IMR-90 (cell line): ENCODE results near the gene PRRX1. TPM values are rescaled to one million over a fixed set of nuclear protein-coding genes. Genes with fewer than 3 reads are reported as not detected.
A peak's percentile ranks its signal among the peaks of the same experiment; 100 is the strongest.

Experiments
- ATAC-seq: fragments of 200-7000 bp; cut with Tn5 transposase; 2 replicates; pipeline ENCODE4 v1.9.1; 2020; ENCODE audit warnings: low read depth, mild to moderate bottlenecking, moderate library complexity
- BruUV-seq: library from RNA; stranded (reverse); fragments of 400-500 nt; replicated peaks from 2 replicates; lab custom pipeline; 2021; lab: Mats Ljungman, UMichigan
- CTCF ChIA-PET: fragments of 300-600 bp; formaldehyde crosslinking; extraction: SDS; loops from one replicate; lab custom pipeline; 2021; ENCODE audit warnings: antibody characterized with exemption; lab: Yijun Ruan, JAX
- POLR2A ChIA-PET: fragments of 300-600 bp; sonication (Branson Sonifier 250); formaldehyde crosslinking; loops from one replicate; lab custom pipeline; 2022; ENCODE audit warnings: antibody characterized with exemption; ENCODE audit not compliant: unreplicated experiment; lab: Charles Lee
- DNase-seq: peaks from one replicate; pipeline ENCODE4 v3.0.0; 2013
- H2AFZ ChIP-seq: replicated peaks from 2 replicates; pipeline ENCODE3; 2013; ENCODE audit warnings: low read length, mild to moderate bottlenecking; ENCODE audit not compliant: poor library complexity
- H2AK5ac ChIP-seq: 2 replicates; pipeline ENCODE4 v1.6.1; 2013; ENCODE audit warnings: low read depth, low read length, inconsistent platforms
- H2AK9ac ChIP-seq: replicated peaks from 2 replicates; pipeline ENCODE3; 2013; ENCODE audit warnings: mild to moderate bottlenecking, low read depth, low read length, moderate library complexity; ENCODE audit not compliant: poor library complexity
- H2BK120ac ChIP-seq: 2 replicates; pipeline ENCODE4 v1.6.1; 2013; ENCODE audit warnings: low read depth, low read length, inconsistent platforms
- H2BK15ac ChIP-seq: 3 replicates; pipeline ENCODE4 v1.6.1; 2013; ENCODE audit warnings: low read depth, low read length, inconsistent platforms
- H2BK20ac ChIP-seq: 2 replicates; pipeline ENCODE4 v1.6.1; 2013; ENCODE audit warnings: low read depth, mild to moderate bottlenecking, inconsistent platforms, low read length, moderate library complexity
- H2BK5ac ChIP-seq: 2 replicates; pipeline ENCODE4 v1.6.1; 2013; ENCODE audit warnings: mild to moderate bottlenecking, low read depth, low read length, inconsistent platforms; ENCODE audit not compliant: poor library complexity, severe bottlenecking
- H3K14ac ChIP-seq: replicated peaks from 2 replicates; pipeline ENCODE4 v1.6.1; 2013; ENCODE audit warnings: low read depth, low read length, inconsistent platforms
- H3K18ac ChIP-seq: 2 replicates; pipeline ENCODE4 v1.6.1; 2013; ENCODE audit warnings: low read depth, low read length, control low read depth
- H3K23ac ChIP-seq: 2 replicates; pipeline ENCODE4 v1.6.1; 2013; ENCODE audit warnings: low read depth, low read length, inconsistent platforms
- H3K27ac ChIP-seq: 2 replicates; pipeline ENCODE4 v1.5.1; 2013; ENCODE audit warnings: mild to moderate bottlenecking, control low read depth, low read length; ENCODE audit not compliant: insufficient read depth
- H3K27me3 ChIP-seq: 2 replicates; pipeline ENCODE4 v1.6.1; 2013; ENCODE audit warnings: low read length; ENCODE audit not compliant: control insufficient read depth, insufficient read depth
- H3K36me3 ChIP-seq: 2 replicates; pipeline ENCODE4 v1.6.1; 2013; ENCODE audit warnings: low read length, mixed read lengths; ENCODE audit not compliant: control insufficient read depth, insufficient read depth
- H3K4ac ChIP-seq: 2 replicates; pipeline ENCODE4 v1.6.1; 2013; ENCODE audit warnings: low read depth, low read length, inconsistent platforms
- H3K4me1 ChIP-seq: 2 replicates; pipeline ENCODE4 v1.6.1; 2013; ENCODE audit warnings: low read length, mixed read lengths; ENCODE audit not compliant: control insufficient read depth, insufficient read depth
- H3K4me2 ChIP-seq: 2 replicates; pipeline ENCODE4 v1.6.1; 2013; ENCODE audit warnings: low read depth, mild to moderate bottlenecking, control low read depth, low read length, moderate library complexity
- H3K4me3 ChIP-seq: 2 replicates; pipeline ENCODE4 v1.5.1; 2013; ENCODE audit warnings: low read depth, mild to moderate bottlenecking, control low read depth, low read length, moderate library complexity; ENCODE audit not compliant: insufficient read depth
- H3K56ac ChIP-seq: 2 replicates; pipeline ENCODE4 v1.6.1; 2013; ENCODE audit warnings: low read length, inconsistent platforms; ENCODE audit not compliant: insufficient read depth; ENCODE audit errors: extremely low read depth
- H3K79me1 ChIP-seq, 2 experiments: 2 replicates each; pipeline ENCODE4 v1.6.1; 2013; ENCODE audit warnings: low read length in 2 of 2, inconsistent platforms in 1 of 2, low read depth in 1 of 2
- H3K9ac ChIP-seq: 2 replicates; pipeline ENCODE4 v1.6.1; 2013; ENCODE audit warnings: low read depth, low read length, control low read depth
- H3K9me1 ChIP-seq: 2 replicates; pipeline ENCODE4 v1.6.1; 2013; ENCODE audit warnings: low read length, inconsistent platforms; ENCODE audit not compliant: insufficient read depth
- H3K9me3 ChIP-seq: 2 replicates; pipeline ENCODE4 v1.6.1; 2013; ENCODE audit warnings: low read length; ENCODE audit not compliant: control insufficient read depth, insufficient read depth
- H4K20me1 ChIP-seq: 2 replicates; pipeline ENCODE4 v1.6.1; 2013; ENCODE audit warnings: low read length, inconsistent platforms; ENCODE audit not compliant: insufficient read depth
- H4K5ac ChIP-seq: 2 replicates; pipeline ENCODE4 v1.6.1; 2013; ENCODE audit warnings: mild to moderate bottlenecking, low read depth, low read length, control low read depth
- H4K8ac ChIP-seq, 2 experiments: 2 replicates each; pipeline ENCODE4 v1.6.1; 2013; ENCODE audit warnings: low read depth in 2 of 2, low read length in 2 of 2, control low read depth in 1 of 2, inconsistent platforms in 1 of 2
- H4K91ac ChIP-seq: 2 replicates; pipeline ENCODE4 v1.6.1; 2013; ENCODE audit warnings: low read depth, low read length, inconsistent platforms; ENCODE audit not compliant: insufficient read depth
- BHLHE40 ChIP-seq: fragments of 150-350 bp; IDR thresholded peaks from 2 replicates; pipeline ENCODE4 v1.6.1; 2016; ENCODE audit warnings: mild to moderate bottlenecking, low read depth, low read length
- CHD1 ChIP-seq: IDR thresholded peaks from 2 replicates; pipeline ENCODE4 v1.6.1; 2012; ENCODE audit warnings: low read depth, low read length, improper control_type of control experiment
- CTCF ChIP-seq: conservative IDR thresholded peaks from 2 replicates; pipeline ENCODE4 v1.5.1; 2012; ENCODE audit warnings: mild to moderate bottlenecking, low read depth, low read length, improper control_type of control experiment
- FOS ChIP-seq: fragments of 150-350 bp; IDR thresholded peaks from 2 replicates; pipeline ENCODE4 v1.6.1; 2016; ENCODE audit warnings: low read depth, low read length
- MAZ ChIP-seq: IDR thresholded peaks from 2 replicates; pipeline ENCODE4 v1.6.1; 2012; ENCODE audit warnings: low read depth, mild to moderate bottlenecking, low read length, improper control_type of control experiment, moderate library complexity, borderline replicate concordance
- MXI1 ChIP-seq: IDR thresholded peaks from 2 replicates; pipeline ENCODE4 v1.6.1; 2012; ENCODE audit warnings: low read depth, mild to moderate bottlenecking, low read length, moderate library complexity, borderline replicate concordance
- NFE2L2 ChIP-seq: fragments of 150-350 bp; IDR thresholded peaks from 2 replicates; pipeline ENCODE4 v1.6.1; 2016; ENCODE audit warnings: low read depth, mild to moderate bottlenecking, low read length
- POLR2A ChIP-seq: IDR thresholded peaks from 2 replicates; pipeline ENCODE4 v1.6.1; 2012; ENCODE audit warnings: mild to moderate bottlenecking, low read depth, low read length
- USF2 ChIP-seq: fragments of 150-350 bp; IDR thresholded peaks from 2 replicates; pipeline ENCODE4 v1.6.1; 2017; ENCODE audit warnings: mild to moderate bottlenecking, antibody characterized with exemption, low read length, low read depth
- dilution Hi-C: fragments of 300-500 bp; cut with HindIII; formaldehyde crosslinking; loops from one replicate; pipeline ENCODE4 v1.14.3; 2018; ENCODE audit warnings: low sequenced_read_pairs; ENCODE audit not compliant: unreplicated experiment
- in situ Hi-C: fragments of 300-500 bp; cut with MboI; formaldehyde crosslinking; loops from 3 replicates; pipeline ENCODE4 v1.14.3; 2019; ENCODE audit warnings: low sequenced_read_pairs, inconsistent platforms, mixed read lengths
- intact Hi-C: fragments of 100-400 bp; cut with micrococcal nuclease; formaldehyde crosslinking; loops from 2 replicates; pipeline ENCODE4 v1.10.0; 2022
- polyA plus RNA-seq, 3 experiments: library from polyadenylated mRNA; depleted of rRNA; stranded (reverse); fragments of >200 nt; gene quantifications; 2 replicates each; pipeline ENCODE4 v1.2.3, GENCODE V29; 2012; ENCODE audit warnings: low replicate concordance in 1 of 3
- total RNA-seq: library from RNA; depleted of rRNA; stranded (reverse); fragments of >200 nt; gene quantifications from 2 replicates; pipeline ENCODE4 v1.2.3, GENCODE V29; 2012
- TF ChIP-seq, protein P1 (sequence below): fragments of 150-350 bp; IDR thresholded peaks from 2 replicates; pipeline ENCODE4 v1.6.1; 2016; ENCODE audit warnings: low read depth, mild to moderate bottlenecking, low read length, moderate library complexity, borderline replicate concordance

Gene PRRX1
- total and polyA plus RNA-seq, 2 of the 4 experiments (the other 2 are of a cell fraction): 50.0 to 65.4 TPM

DNA sequence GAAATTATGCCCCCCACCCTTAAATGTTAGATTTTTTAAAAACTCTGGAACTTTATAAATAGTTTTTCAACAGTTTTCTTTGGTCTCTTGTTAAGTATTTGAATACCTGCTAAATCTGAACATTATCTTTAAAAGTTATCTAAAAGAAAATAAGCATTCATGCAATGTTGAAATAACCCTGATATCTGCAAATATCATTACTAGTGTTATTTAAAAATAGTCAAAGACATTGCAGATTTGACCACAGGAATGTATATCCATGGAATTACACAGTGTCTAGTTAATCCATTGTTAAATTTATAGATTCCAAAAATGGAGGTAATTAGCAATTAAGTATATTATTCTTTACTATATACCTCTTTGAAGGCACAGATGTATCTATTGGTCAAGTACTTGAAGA, 42.0 kb downstream of the PRRX1 start:
- no peak overlapping the region for H3K9ac ChIP-seq
- H3K9me1 ChIP-seq: 0 out of 2 replicates have a peak, but pooled peaks cover 4% of the 10 kb centered on the region
- H3K56ac ChIP-seq: no peak overlapping the region
- ATAC-seq (no peak), DNase-seq (peak; percentile 26)
- no peak overlapping the region; a peak in 1 of 4 replicates for H4K8ac ChIP-seq
- no peaks in the 10 kb centered on the region for H3K27me3 ChIP-seq
- no peaks in the 10 kb centered on the region for H4K20me1 ChIP-seq
- peaks cover 33 to 48% of the 10 kb centered on the region in 2 experiments for H3K79me1 ChIP-seq
- H4K91ac ChIP-seq: no peak overlapping the region
- 0 out of 2 replicates have a peak overlapping the region, but pooled peaks have one; percentile 44 for H2BK20ac ChIP-seq
- H3K4me3 ChIP-seq: no peak overlapping the region
- H3K23ac ChIP-seq: no peak overlapping the region
- ChIA-PET CTCF (no interaction called here), POLR2A (no interaction called here)
- H3K4me1 ChIP-seq: peaks cover 8% of the 10 kb centered on the region
- H2BK120ac ChIP-seq: peak overlapping the region; percentile 46; the same call in 1 of the 2 replicates
- no peak overlapping the region for H2BK15ac ChIP-seq
- H2AFZ ChIP-seq: no peak overlapping the region
- H3K4me2 ChIP-seq: no peak overlapping the region; the same call in 1 of the 2 replicates
- intact Hi-C loops: no loop called here
- peak overlapping the region; percentile 49; the same call in 1 of the 2 replicates for H2AK5ac ChIP-seq
- dilution Hi-C loops: no loop called here
- peaks cover 1% of the 10 kb centered on the region for H3K36me3 ChIP-seq
- in situ Hi-C loops: loop anchor here (25.0 kb wide), 1 partner anchor 1594 kb away; the partner anchor contains the start of gene ATP1B1
- H3K14ac ChIP-seq: no peak overlapping the region
- H4K5ac ChIP-seq: no peak overlapping the region
- peak overlapping the region; percentile 2; the same call in 1 of the 2 replicates for H3K18ac ChIP-seq
- no TSS peak for BruUV-seq
- H2BK5ac ChIP-seq: peak overlapping the region; percentile 96
- H3K27ac ChIP-seq: no peak overlapping the region
- H3K9me3 ChIP-seq: no peaks in the 10 kb centered on the region
- H3K4ac ChIP-seq: no peak overlapping the region; the same call in 1 of the 2 replicates
- TF ChIP-seq MAZ (no peak), MXI1 (no peak), FOS (no peak), CTCF (no peak), BHLHE40 (no peak), POLR2A (no peak), CHD1 (no peak), USF2 (no peak), NFE2L2 (no peak)
- TF ChIP-seq, protein P1, sequence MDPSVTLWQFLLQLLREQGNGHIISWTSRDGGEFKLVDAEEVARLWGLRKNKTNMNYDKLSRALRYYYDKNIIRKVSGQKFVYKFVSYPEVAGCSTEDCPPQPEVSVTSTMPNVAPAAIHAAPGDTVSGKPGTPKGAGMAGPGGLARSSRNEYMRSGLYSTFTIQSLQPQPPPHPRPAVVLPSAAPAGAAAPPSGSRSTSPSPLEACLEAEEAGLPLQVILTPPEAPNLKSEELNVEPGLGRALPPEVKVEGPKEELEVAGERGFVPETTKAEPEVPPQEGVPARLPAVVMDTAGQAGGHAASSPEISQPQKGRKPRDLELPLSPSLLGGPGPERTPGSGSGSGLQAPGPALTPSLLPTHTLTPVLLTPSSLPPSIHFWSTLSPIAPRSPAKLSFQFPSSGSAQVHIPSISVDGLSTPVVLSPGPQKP: no peak
- no peak overlapping the region for H2AK9ac ChIP-seq
